MM.1S (cell line): ENCODE data around the gene HSPG2.

ENCODE experiments used
- DNase-seq: peaks from one replicate; pipeline ENCODE4 v3.0.0-alpha.2; 2015
- H2AFZ ChIP-seq: fragments of 300-600 bp; sonication (generic); 2 replicates; pipeline ENCODE4 v1.6.0; 2016; ENCODE audit warnings: antibody characterized with exemption, low read length
- H3F3A ChIP-seq: fragments of 300-600 bp; sonication (generic); 2 replicates; pipeline ENCODE4 v1.6.1; 2016; ENCODE audit warnings: mild to moderate bottlenecking, antibody characterized with exemption, low read length, moderate library complexity, mixed read lengths; ENCODE audit not compliant: insufficient read depth
- H3K27ac ChIP-seq: fragments of 300-600 bp; sonication (generic); 2 replicates; pipeline ENCODE4 v1.5.1; 2016; ENCODE audit warnings: mild to moderate bottlenecking, low read length
- H3K27me3 ChIP-seq: fragments of 300-600 bp; sonication (generic); replicated peaks from 2 replicates; pipeline ENCODE4 v1.6.0; 2016; ENCODE audit warnings: low read length; ENCODE audit not compliant: insufficient read depth
- H3K36me3 ChIP-seq: fragments of 300-600 bp; sonication (generic); replicated peaks from 2 replicates; pipeline ENCODE4 v1.6.1; 2016; ENCODE audit warnings: mild to moderate bottlenecking, low read length, mixed read lengths; ENCODE audit not compliant: insufficient read depth
- H3K4me1 ChIP-seq: fragments of 300-600 bp; sonication (generic); 2 replicates; pipeline ENCODE4 v1.6.1; 2016; ENCODE audit warnings: low read length, mixed read lengths
- H3K4me2 ChIP-seq: fragments of 300-600 bp; sonication (generic); 2 replicates; pipeline ENCODE4 v1.6.0; 2016; ENCODE audit warnings: low read depth, low read length
- H3K4me3 ChIP-seq: fragments of 300-600 bp; sonication (generic); 2 replicates; pipeline ENCODE4 v1.5.1; 2016; ENCODE audit warnings: low read length, mixed read lengths
- H3K79me2 ChIP-seq: fragments of 300-600 bp; sonication (generic); 2 replicates; pipeline ENCODE4 v1.6.1; 2016; ENCODE audit warnings: mixed run types, low read length, mixed read lengths
- H3K9ac ChIP-seq: fragments of 300-600 bp; sonication (generic); 2 replicates; pipeline ENCODE4 v1.6.1; 2016; ENCODE audit warnings: low read length, mixed read lengths
- H3K9me2 ChIP-seq: fragments of 300-600 bp; sonication (generic); replicated peaks from 2 replicates; pipeline ENCODE4 v1.6.1; 2016; ENCODE audit warnings: mild to moderate bottlenecking, low read length, mixed read lengths; ENCODE audit not compliant: insufficient read depth
- H3K9me3 ChIP-seq: fragments of 300-600 bp; sonication (generic); replicated peaks from 2 replicates; pipeline ENCODE4 v1.6.1; 2016; ENCODE audit warnings: mild to moderate bottlenecking, low read length, mixed read lengths; ENCODE audit not compliant: insufficient read depth
- H4K20me1 ChIP-seq: fragments of 300-600 bp; sonication (generic); 2 replicates; pipeline ENCODE4 v1.6.1; 2016; ENCODE audit warnings: mild to moderate bottlenecking, low read length, moderate library complexity, mixed read lengths; ENCODE audit not compliant: insufficient read depth
- CTCF ChIP-seq: fragments of 300-600 bp; sonication (generic); IDR thresholded peaks from 2 replicates; pipeline ENCODE4 v1.5.1; 2016; ENCODE audit warnings: antibody characterized with exemption, low read length, mixed read lengths
- EZH2 ChIP-seq: fragments of 300-600 bp; sonication (generic); optimal IDR thresholded peaks from 2 replicates; pipeline ENCODE3; 2017; ENCODE audit warnings: low read depth, mild to moderate bottlenecking, antibody characterized with exemption, low read length, mixed read lengths
- EZH2phosphoT487 ChIP-seq: fragments of 300-600 bp; sonication (generic); IDR thresholded peaks from 2 replicates; pipeline ENCODE4 v1.6.1; 2018; ENCODE audit warnings: antibody characterized with exemption, low read length

The HSPG2 gene

GRCh38 chr1:21930080-21930571 lies 7.0 kb downstream of the HSPG2 start:
- Histone ChIP-seq H3K36me3 (no peaks in the 10 kb centered on the region), H3K79me2 (no peaks in the 10 kb centered on the region), H3K4me3 (no peak overlapping the region), H3K9ac (no peak overlapping the region), H2AFZ (no peak overlapping the region), H4K20me1 (no peaks in the 10 kb centered on the region), H3K27me3 (no peaks in the 10 kb centered on the region), H3K9me2 (no peaks in the 10 kb centered on the region), H3K27ac (no peak overlapping the region), H3K9me3 (no peaks in the 10 kb centered on the region), H3F3A (no peaks in the 10 kb centered on the region), H3K4me1 (no peaks in the 10 kb centered on the region), H3K4me2 (no peak overlapping the region)
- no peak for DNase-seq
- TF ChIP-seq CTCF (no peak), EZH2phosphoT487 (no peak), EZH2 (no peak)

- Histone ChIP-seq H3K4me1 (no peaks in the 10 kb centered on the region), H3K27ac (no peak overlapping the region), H3K27me3 (no peaks in the 10 kb centered on the region), H3F3A (no peaks in the 10 kb centered on the region), H4K20me1 (no peaks in the 10 kb centered on the region), H3K9ac (no peak overlapping the region), H3K4me3 (no peak overlapping the region), H3K9me3 (no peaks in the 10 kb centered on the region), H3K9me2 (no peaks in the 10 kb centered on the region), H3K79me2 (no peaks in the 10 kb centered on the region), H2AFZ (no peak overlapping the region), H3K36me3 (no peaks in the 10 kb centered on the region), H3K4me2 (no peak overlapping the region)
- TF ChIP-seq CTCF = no peak
- no peak for TF ChIP-seq EZH2phosphoT487
- no peak for TF ChIP-seq EZH2
- DNase-seq = no peak
These were observed 9.4 kb downstream of the HSPG2 start for GRCh38 chr1:21927533-21928237.

- TF ChIP-seq EZH2 (no peak), EZH2phosphoT487 (no peak), CTCF (no peak)
- H3K4me3 ChIP-seq = no peak overlapping the region
- H3K4me2 ChIP-seq = no peak overlapping the region
- peaks cover 6% of the 10 kb centered on the region for H3K27me3 ChIP-seq
- no peaks in the 10 kb centered on the region for H3K9me2 ChIP-seq
- no peaks in the 10 kb centered on the region for H3K4me1 ChIP-seq
- H3K9me3 ChIP-seq = no peaks in the 10 kb centered on the region
- H3K27ac ChIP-seq = no peak overlapping the region
- no peaks in the 10 kb centered on the region for H3K79me2 ChIP-seq
- no peak overlapping the region for H2AFZ ChIP-seq
- no peaks in the 10 kb centered on the region for H3K36me3 ChIP-seq
- no peak for DNase-seq
- no peaks in the 10 kb centered on the region for H3F3A ChIP-seq
- H3K9ac ChIP-seq = no peak overlapping the region
- no peaks in the 10 kb centered on the region for H4K20me1 ChIP-seq
These were observed 10.1 kb downstream of the HSPG2 start for GRCh38 chr1:21926814-21927532.
